Measurements from ENCODE around the gene ZNF473. TPM values are rescaled to one million over a fixed set of nuclear protein-coding genes. Genes with fewer than 3 reads are reported as not detected.

Gene ZNF473
- total RNA-seq, 1 experiment from 2014 or later, result 19.0 TPM

- Histone ChIP-seq H3K27me3 (ENCODE audit: insufficient read depth, low read length) (no peaks in the 10 kb centered on the region), H3K4me2 (ENCODE audit: insufficient read depth, insufficient read length, low read length) (no peak overlapping the region), H2BK5ac (ENCODE audit: insufficient read length, low read length) (no peak overlapping the region), H3K79me2 (ENCODE audit: insufficient read depth, low read length) (no peaks in the 10 kb centered on the region), H2AFZ (ENCODE audit: low read length) (no peak overlapping the region), H3K79me1 (ENCODE audit: insufficient read depth, low read depth, low read length, poor library complexity, severe bottlenecking) (no peaks in the 10 kb centered on the region), H4K91ac (ENCODE audit: insufficient read length, low read depth, low read length) (no peak overlapping the region), H2BK20ac (ENCODE audit: low read depth, low read length, poor library complexity, severe bottlenecking) (no peak overlapping the region), H2AK5ac (ENCODE audit: insufficient read length, low read length) (no peak overlapping the region), H3K14ac (ENCODE audit: insufficient read depth, low read length) (no peak overlapping the region), H4K5ac (ENCODE audit: insufficient read length, low read depth, low read length) (no peak overlapping the region), H3K9ac (ENCODE audit: extremely low read depth, insufficient read length, low read length) (no peak overlapping the region), H3K23me2 (ENCODE audit: insufficient read length, low read depth, low read length, poor library complexity, severe bottlenecking) (no peaks in the 10 kb centered on the region), H2BK120ac (ENCODE audit: low read depth, low read length, poor library complexity, severe bottlenecking) (no peak overlapping the region), H2BK15ac (ENCODE audit: low read depth, low read length) (no peak overlapping the region), H3K4ac (ENCODE audit: low read depth, low read length) (no peak overlapping the region), H3K9me3 (ENCODE audit: control insufficient read depth, low read depth, low read length) (no peaks in the 10 kb centered on the region), H4K8ac (replicated peaks; ENCODE audit: insufficient read length, low read depth, low read length) (no peak overlapping the region), H4K20me1 (ENCODE audit: control insufficient read depth, insufficient read depth, insufficient read length) (peaks cover 2% of the 10 kb centered on the region), H3K56ac (ENCODE audit: insufficient read length, low read depth, low read length) (no peak overlapping the region), H3K18ac (ENCODE audit: insufficient read length, low read depth, low read length) (no peak overlapping the region), H2BK12ac (ENCODE audit: insufficient read length, low read depth, low read length) (no peak overlapping the region), H3K4me1 (ENCODE audit: insufficient read depth, low read length) (no peaks in the 10 kb centered on the region), H3K27ac (ENCODE audit: insufficient read length, low read depth, low read length) (no peak overlapping the region), H3K23ac (ENCODE audit: insufficient read length, low read depth, low read length) (no peak overlapping the region), H3T11ph (ENCODE audit: low read length) (no peak overlapping the region)
- H3K9me3 Mint-ChIP-seq, result no peaks in the 10 kb centered on the region; a peak in 1 of 5 replicates
- H3K36me3 Mint-ChIP-seq (ENCODE audit: insufficient read depth in 1 of 3, low read depth in 3 of 3), result peaks cover 0 to 6% (median 3%) of the 10 kb centered on the region in 3 experiments; a peak in 3 of 7 replicates
- WGBS (ENCODE audit: extremely low coverage, insufficient read length, low lambda C conversion rate), result no CpG with 5 or more reads among the region's 10 CpGs
- peaks cover 0 to 4% of the 10 kb centered on the region in 2 experiments; a peak in 2 of 4 replicates for H3K4me1 Mint-ChIP-seq
- DNase-seq, result peak; percentile 55
- no peaks in the 10 kb centered on the region; the same call in 1 of the 2 replicates for H3K27me3 Mint-ChIP-seq (ENCODE audit: low read depth)
- H3K27ac Mint-ChIP-seq, result no peak overlapping the region
- H3K4me3 Mint-ChIP-seq, result peak overlapping the region in 1 of 2 experiments; percentile 14; a peak in 1 of 5 replicates
- TF ChIP-seq CTCF (conservative IDR thresholded peaks at IDR 0.05), result peak; percentile 96
These were observed 42.1 kb upstream of the ZNF473 start for GRCh38 chr19:49983645-49984229.
